Coronary artery (tissue), 2 donors: ENCODE data around the gene CHST9.

Source experiments
- DNase-seq: peaks from one replicate; pipeline ENCODE4 v3.0.0-alpha.2; 2017; ENCODE audit warnings: low spot score
- H3K27ac ChIP-seq, 2 donors: fragments of 200-600 bp; sonication (generic); one replicate each; pipeline ENCODE4 v1.5.1; 2016 to 2019
- H3K4me3 ChIP-seq: fragments of 200-600 bp; sonication (generic); 2 replicates; pipeline ENCODE4 v1.5.1; 2016; ENCODE audit warnings: mild to moderate bottlenecking, moderate library complexity
- CTCF ChIP-seq: fragments of 200-600 bp; sonication (generic); IDR thresholded peaks from one replicate; pipeline ENCODE4 v1.5.1; 2019; ENCODE audit warnings: antibody characterized with exemption

The CHST9 gene

GRCh38 chr18:26875040-26875654 lies 310.0 kb downstream of the CHST9 start:
- TF ChIP-seq CTCF = no peak
- Histone ChIP-seq H3K4me3 (no peak overlapping the region), H3K27ac (no peak overlapping the region)
- no peak for DNase-seq

- no peak overlapping the region for H3K4me3 ChIP-seq
- no peak overlapping the region for H3K27ac ChIP-seq
- no peak for TF ChIP-seq CTCF
- no peak for DNase-seq
Measured at GRCh38 chr18:26874283-26874682, 310.8 kb downstream of the CHST9 start.

GRCh38 chr18:26869640-26870039 lies 315.5 kb downstream of the CHST9 start:
- no peak for TF ChIP-seq CTCF
- no peak overlapping the region for H3K27ac ChIP-seq

GRCh38 chr18:26868968-26869586 lies 316.0 kb downstream of the CHST9 start:
- Histone ChIP-seq H3K27ac (no peak overlapping the region), H3K4me3 (no peak overlapping the region)
- no peak for DNase-seq
- no peak for TF ChIP-seq CTCF

More at GRCh38 chr18:26869640-26870039, 315.5 kb downstream of the CHST9 start:
- no peak for DNase-seq
- no peak overlapping the region for H3K4me3 ChIP-seq

- Histone ChIP-seq H3K4me3 (no peak overlapping the region), H3K27ac (no peak overlapping the region)
- TF ChIP-seq CTCF = no peak
- DNase-seq = no peak
Measured at GRCh38 chr18:26867471-26867870, 317.6 kb downstream of the CHST9 start.

GRCh38 chr18:26865557-26865956 lies 319.6 kb downstream of the CHST9 start, which contains the start of gene AQP4:
Gene AQP4 (minus strand): TSS chr18:26865707. CDS start chr18:26865689, 18 bp downstream.
- H3K4me3 ChIP-seq = no peak within 1 kb of the TSS
- DNase-seq = no peak
- TF ChIP-seq CTCF = no peak
- no peak within 1 kb of the TSS for H3K27ac ChIP-seq

GRCh38 chr18:26864658-26865057 lies 320.4 kb downstream of the CHST9 start:
- no peak for TF ChIP-seq CTCF
- H3K4me3 ChIP-seq = no peak overlapping the region
- no peak for DNase-seq
- H3K27ac ChIP-seq = no peak overlapping the region
